SK-N-DZ (cell line): ENCODE data around the gene NTNG1.
A peak's percentile ranks its signal among the peaks of the same experiment; 100 is the strongest.

Experiments
- DNase-seq: peaks from one replicate; pipeline ENCODE4 v3.0.0-alpha.2; 2015; ENCODE audit warnings: low spot score

Gene NTNG1

DNA sequence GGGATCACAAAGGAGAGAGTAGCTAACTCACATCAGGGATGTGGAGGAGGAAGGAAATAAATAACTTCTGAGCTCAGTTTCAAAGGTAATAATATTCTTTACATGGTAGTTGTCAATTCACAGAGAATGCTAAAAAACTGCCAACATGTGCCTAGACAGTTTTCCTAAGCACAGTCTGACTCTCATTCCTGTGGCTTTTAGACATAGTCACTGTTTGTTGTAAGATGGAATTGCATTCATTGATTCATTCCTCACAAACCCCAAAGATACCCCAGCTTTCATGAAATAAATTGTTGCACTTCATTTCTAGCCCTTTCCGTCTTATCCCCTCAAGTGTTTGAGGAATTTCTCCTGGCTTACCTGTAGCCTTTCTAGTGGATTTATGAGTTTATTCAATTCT lies 263.9 kb downstream of the NTNG1 start:
- DNase-seq = no peak

DNA sequence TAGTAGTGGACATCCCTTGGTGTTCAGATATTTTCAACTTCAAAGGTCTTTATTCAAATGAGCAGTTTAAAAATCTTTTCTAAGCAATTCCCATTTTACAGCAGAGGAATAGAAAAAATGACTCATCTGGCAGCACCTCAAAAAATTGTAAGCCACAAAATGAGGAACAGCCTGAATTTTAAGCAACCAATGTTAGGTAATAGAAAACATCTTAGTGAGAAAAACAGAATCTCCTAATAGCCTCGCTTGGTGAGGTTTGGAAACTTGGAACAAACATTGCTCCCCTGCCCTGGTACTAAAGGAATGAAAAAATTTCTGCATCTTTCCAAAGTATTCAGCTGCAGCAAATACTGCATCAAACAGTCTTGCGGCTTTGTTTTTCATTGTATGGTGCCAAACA lies 264.4 kb downstream of the NTNG1 start:
- DNase-seq = no peak

DNA sequence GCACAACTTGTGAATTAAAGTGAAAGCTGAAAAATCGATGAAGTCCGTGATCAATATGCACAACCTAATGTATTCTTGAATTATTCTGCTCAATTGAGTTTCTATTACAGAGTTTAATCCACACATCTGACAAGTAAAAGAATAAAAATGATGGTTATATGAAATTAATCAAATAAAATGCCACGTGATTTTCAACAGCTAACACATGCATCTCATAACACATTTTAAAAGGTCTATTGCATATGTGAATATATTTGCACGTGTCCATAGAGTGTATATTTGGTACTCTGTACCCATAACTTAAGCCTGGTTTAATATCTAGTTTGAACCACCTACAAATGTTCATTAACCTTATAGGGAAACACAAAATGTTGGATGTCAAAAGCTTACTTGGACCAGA lies 266.2 kb downstream of the NTNG1 start:
- DNase-seq = no peak

DNA sequence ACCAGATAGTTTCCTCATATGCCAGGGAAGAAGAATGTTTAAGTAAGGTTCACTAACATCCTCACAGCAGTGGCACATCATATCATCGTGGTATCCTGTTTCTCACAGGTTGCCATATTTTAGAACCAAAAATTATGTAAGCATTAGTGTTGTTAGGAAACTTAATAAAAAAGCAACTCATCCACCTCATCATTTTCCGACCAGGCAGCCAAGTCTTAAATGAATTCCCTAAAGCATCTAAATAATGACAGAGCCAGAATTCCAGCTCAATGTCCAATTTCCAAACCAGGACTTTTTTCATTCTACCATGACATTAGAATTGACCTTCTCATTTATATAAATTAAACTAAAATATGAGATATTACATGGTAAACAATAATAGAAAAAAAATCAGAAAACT lies 272.7 kb downstream of the NTNG1 start:
- DNase-seq = no peak

DNA sequence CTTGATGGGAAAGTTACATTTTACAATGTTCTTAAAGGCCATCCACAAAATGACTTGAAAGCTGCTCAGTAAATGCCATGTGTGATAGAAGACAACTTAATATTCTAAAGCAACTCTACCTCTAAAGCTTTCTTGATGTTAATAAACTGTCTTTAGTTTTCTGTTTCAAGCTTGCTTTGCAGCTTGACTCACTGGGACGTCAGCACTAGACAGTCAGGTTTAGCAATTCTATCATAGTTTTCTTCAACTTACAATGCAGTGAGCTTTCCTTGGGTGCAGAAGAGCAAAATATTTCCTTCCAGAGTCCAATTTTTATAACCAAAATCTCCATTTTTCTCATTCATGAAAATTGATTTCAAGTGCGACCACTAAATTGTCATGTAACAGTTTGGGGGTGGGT lies 273.1 kb downstream of the NTNG1 start:
- DNase-seq = no peak

DNA sequence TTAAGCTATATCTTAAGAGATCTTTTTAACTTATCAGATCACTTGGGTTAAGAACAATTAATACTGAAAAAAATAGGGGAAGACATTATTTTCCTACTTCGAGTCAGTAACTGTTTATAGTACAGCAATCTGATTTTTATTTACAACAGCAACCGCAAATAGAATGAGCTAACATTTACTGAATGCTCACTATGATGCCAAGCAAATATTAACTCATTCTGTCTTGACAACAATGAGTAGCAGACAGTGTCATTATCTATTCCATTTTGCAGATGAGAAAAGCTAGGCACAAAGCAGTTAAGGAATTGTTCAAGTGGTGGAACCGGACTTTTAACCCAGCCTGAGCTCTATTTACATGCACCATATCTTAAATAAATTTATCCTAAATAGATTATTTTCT lies 273.7 kb downstream of the NTNG1 start:
- DNase-seq = no peak

DNA sequence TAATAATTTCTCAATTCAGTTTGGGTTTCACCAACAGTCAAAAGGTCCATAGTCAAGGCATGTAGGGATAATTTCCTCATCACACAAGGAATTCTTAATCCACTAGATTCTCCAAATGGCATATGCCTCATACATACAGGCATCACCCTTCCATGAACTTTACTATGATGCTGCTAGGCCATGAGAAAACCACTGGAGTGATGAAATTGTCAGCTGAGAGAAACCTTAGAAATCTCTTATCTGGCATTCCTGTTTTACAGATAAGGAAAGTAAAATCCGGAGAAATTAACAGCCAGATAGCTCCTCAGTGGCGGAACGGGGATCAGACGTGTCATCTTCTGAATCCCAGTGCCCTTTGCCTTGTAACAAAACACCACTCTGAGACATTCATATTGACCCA lies 274.4 kb downstream of the NTNG1 start:
- DNase-seq = no peak

DNA sequence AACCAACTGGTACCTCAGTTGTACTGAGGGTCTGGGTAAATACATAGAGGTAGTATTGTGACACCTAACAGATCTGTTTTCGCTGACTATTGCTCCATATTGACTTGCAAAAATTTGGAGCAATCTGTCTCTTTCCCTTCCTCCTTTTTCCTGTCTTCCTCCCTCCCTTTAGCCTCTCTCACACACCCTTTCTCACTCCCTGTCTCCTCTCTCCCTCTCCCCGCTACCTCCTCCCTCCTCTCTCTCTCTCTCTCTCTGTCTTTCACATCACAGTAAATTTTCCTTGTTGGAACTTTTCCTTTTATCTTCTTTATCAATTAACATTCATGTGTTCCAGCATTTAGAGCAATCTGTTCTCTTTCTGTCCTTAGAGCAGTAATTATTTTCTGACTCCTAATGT lies 278.2 kb downstream of the NTNG1 start:
- DNase-seq = no peak

DNA sequence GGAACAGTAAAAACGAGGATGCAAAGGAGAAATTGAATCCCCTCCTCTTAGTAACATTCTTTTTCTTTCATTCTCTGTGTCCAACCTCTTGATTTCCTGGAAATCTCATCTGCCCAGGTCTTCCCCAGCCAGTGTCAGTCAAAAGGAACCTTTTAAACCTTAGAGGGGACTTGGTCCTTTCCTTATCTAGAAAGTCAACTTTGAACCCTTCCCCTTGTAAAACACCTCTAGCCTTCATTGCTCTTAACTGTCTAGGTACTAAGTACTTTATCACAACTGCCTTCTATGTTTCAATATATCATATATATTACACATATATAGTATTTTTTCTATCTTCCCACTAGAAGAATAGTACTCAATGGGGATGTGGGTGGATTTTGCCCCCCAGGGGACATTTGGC lies 282.1 kb downstream of the NTNG1 start:
- DNase-seq = no peak

DNA sequence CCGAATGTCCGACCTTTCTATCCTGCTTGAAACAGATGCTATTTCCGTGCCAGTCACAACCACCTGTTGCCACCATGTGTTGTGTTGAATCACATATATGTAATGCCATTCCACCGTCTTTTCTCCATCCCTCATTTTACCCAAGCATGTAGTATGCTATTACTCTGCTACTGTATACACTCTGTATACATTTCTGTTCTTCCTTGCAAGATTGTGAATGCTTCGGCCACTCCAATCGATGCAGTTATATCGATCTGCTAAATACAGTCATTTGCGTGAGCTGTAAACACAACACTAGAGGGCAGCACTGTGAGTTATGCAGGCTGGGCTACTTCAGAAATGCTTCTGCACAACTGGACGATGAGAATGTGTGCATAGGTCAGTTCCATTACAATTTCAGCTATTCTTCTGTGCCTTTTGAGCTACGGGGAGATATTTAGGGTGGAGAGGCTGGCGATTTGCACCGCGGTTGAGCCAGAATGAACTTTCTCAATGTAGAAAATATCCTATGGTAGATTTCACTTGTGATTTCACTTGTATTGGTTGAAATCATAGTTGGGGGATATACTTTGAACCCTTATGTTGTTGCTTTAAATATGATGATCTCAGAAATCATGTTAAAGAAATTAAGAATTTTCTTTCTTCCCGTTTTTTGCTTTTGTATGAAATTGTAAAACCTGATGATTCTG lies 289.8 kb downstream of the NTNG1 start:
- peak; percentile 53 for DNase-seq

DNA sequence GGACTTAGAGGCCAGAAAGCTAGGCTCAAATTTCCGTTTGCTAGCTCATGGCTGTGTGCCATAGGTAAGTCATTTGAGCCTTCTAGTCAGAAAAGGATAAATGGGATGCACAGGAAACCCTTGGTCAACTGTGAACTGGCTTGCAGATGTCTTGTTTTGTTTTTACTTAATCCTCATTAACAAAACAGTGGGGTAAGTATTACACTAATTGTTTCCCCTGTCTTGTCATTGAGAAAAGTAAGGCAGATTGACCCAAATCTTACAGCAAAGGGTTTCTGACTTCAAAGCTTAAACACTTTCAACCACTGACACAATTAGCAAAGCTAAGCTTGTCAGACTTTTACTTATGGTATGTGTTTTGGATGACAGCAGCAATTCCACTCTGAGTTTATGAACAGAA lies 291.3 kb downstream of the NTNG1 start:
- DNase-seq = no peak

DNA sequence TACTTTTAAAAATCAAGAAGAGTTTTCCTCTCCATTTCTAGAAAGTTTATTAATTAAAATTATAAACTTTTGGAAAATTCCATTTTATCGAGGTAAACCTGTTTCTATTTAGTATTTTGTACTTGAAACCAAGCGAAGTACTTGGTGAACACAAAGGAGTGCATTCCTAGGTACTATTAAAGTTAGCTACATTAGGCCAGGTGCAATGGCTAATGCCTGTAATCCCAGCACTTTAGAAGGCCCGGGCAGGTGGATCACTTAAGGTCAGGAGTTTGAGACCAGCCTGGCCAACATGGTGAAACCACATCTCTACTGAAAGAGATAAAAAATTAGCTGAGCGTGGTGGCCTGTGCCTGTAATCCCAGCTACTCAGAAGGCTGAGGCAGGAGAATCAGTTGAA lies 292.2 kb downstream of the NTNG1 start:
- DNase-seq = no peak

DNA sequence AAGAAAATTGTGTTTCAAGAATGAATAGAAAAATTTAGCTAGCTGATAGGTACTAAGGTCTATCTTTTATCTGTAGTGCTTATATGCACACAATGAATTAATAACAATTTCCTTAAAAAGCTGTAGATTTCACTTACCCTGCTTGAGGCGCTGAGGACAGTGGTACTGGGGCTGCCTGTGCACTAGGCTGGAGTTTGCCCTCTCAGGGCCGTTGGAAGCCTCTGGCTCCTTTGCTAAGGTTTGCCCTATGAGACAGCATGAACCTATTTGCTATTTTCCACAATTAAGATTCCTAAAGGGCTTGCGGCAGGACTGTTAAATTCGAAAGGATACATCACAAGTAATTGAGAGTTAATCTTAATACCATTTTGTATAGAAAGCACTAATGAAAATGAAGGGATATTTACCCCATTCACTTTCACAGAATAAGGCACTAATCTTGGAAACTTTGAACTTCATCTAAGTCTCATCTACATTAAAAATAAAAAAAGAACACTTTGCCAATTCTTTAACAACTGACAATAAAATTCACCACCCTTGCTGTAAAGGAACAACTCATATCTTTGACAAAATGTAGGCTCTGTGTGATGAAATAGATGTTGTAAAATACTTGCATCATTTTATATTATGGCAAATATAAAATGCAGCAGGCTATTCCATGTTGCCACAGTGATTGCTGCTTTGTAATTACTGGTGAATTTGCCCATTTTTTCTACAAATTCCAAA lies 293.0 kb downstream of the NTNG1 start:
- DNase-seq = no peak

DNA sequence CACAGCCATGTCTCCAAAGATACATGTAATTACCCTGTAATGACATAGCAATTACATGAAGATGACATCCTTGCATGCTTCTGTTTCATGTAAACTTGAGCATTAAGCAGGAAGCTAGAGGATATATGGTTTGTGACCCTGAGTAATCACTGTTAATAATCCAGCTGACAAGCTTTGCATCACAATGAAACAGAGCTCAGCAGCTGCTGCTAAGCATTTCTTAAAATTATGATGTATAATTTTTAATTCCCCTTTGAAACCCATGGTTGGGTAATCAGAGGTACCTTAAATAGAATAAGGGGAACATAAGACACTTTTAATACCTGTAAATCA lies 293.5 kb downstream of the NTNG1 start:
- DNase-seq = peak; percentile 23

DNA sequence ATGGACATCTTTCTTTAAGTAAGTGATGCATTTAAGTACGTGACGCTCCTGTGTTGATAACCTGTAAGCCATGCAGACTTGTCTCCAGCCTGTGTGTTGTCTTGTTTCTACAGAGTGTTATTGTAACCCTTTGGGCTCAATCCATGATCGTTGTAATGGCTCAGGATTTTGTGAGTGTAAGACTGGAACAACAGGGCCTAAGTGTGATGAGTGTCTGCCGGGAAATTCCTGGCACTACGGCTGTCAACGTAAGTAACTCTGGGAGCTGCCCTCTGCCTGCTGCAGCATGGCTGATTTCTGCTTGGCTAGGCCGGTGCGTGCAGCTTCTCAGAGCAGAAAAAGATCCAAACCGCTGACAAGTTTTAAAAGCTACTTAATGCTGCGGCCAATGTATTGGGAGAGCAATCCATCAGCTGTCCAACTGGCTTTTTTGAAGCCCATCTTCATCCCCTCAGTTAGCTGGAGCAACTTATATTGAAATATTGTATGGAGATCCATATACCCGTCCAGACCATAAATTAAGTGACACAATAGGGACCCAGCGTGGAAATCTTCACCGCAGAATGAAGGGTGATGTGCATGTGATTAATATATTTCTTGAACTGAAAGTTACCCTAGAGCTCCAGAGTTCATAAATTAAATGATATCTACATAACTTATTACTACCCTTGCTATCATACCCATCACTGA lies 295.9 kb downstream of the NTNG1 start:
- DNase-seq = no peak

DNA sequence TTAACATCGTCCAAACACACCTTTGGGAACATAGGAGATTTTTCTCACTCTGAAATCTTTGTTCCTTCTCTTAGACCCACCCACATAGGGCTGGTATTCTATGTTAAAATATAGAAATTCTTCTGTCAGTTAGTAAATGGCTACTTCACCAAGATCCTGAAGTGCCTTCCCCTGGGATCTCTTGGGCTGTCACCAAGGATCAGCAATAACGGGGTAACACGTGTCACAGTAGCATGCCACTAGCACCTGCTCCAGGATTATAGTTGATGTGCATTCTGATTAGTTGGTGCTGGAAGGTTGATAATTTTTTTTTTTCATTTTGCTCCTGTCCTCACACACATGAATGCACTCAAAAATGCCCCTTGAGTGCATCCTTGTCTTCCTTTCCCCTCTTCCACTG lies 298.7 kb downstream of the NTNG1 start:
- DNase-seq = no peak

DNA sequence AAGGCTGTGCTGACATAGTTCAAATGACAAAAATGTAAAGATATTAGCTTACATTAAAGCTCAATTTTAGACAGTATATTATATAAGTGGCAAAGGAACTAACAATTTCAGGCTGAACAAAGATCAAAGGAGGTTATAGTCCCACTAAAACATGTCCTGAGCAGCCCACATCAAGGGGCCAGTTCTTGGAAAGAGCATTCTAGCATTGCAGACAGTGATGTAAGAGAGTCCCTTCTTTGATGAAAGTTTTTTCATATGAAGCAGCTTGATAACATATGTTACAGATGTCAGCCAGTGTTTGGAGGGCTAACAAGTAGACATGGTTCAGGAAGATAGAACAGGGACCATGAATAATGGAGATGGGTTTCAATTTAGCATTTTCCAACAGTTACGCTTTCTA lies 301.7 kb downstream of the NTNG1 start:
- no peak for DNase-seq

DNA sequence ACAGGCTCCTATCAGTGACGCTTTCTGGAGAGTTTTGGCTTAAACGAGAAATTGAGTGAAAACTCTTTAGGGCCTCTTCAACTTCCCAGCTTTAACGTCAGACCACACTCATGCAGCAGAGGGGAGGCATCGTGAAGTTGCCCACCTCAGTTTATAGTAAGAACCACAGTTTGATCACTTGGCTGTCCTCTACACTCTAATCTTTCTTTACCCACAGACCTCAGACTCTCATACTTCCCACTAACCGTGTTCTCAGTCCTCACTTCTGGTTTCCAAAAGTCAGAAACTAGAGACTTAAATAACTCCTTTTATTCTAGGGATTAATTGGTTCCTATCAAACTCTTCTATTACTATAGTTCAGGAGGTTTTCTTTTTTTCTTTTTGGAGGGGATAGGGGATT lies 302.2 kb downstream of the NTNG1 start:
- no peak for DNase-seq

DNA sequence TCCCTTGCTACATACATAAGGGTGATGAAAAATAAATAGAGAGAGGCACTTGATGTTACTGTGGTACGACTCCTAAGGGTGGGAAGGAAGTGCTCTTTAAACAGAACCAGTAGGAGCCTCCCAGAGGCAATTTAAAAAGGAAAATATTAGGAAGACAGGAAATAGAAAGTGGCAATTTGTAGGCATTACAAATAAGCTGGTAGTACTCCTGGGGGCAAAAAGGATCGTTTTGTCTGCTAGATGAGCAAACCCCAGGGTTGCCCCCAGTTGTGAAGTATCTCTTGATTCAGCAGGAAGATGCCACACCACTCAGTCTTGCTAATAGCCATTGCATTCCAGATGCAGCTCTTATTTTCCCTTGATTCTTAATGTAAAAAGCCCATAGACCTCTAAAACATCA lies 303.0 kb downstream of the NTNG1 start:
- no peak for DNase-seq

DNA sequence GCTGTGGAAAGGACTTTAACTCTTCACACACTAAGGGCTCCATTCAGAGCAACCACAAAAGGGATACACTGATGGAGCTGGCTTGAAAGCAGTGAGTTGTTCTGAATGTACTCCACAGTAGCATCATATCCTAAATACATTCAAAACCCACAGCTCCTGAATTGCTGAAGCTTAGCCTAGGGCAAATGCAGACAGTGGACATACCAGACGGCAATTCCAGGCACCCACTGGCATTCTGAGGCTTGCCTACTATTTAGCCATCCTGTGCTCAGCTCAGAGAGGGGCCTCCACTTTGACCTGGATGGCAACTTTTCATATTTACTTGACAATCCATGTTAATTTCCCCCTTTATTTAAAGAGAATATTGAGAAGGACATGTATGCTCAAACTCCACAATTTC lies 303.5 kb downstream of the NTNG1 start:
- DNase-seq = no peak

DNA sequence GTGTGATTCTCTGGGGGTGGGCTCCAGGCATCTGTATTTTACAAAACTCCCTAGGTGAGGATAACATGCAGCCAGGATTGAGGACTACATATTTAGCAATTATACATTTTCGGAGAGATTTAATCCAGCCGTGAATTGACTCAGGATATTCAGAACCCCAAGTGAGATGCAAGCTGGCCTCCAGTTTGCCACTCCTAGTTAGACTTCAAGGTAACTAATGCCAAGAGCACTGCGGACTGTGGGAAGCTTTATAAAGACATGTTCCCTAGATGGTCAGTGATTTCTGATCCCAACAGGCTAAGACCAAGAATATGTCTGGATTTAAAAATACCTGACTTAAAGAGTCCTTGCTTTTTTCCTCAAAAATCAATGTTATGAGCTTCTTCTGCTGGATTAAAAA lies 308.5 kb downstream of the NTNG1 start:
- DNase-seq = no peak

DNA sequence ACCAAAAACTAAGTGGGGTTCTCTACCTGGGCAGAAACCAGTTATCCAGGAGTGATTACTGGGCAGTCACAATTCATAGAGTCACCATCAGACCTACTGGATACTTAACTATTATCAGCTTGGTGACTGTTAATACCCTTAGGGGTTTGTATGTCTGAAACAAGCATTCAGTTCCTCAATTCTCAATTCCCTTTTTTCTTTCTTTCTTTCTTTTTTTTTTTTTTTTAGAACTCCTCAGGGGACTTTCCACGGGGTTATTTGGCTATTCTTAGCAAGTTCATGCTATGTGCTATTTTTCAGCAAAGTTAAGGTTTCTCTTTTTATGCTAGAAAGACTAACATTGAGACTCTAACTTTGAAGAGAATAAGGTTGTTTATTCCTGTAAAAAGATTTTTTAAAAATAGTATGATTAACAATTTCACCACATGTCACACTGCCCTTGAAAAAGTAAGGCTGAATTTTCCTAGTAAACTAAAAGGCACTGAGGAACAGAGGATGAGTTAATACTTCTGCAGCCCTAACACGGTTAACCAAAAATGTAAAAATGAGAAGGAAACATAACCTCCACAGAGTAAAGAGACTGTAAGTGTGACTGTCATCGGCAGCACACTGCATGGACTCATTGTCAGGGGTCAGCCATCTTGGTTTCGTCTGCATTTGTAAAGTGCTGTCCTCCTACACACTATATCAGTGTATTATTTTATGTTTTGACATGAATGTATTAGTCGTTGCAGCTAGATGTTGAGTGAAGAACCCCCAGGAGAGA lies 310.2 kb downstream of the NTNG1 start:
- DNase-seq = no peak
